ENCODE data around the gene SPON2.

Gene SPON2

GRCh38 chr4:1172228-1172851, at the start of gene SPON2:
Gene SPON2 (minus strand): TSS chr4:1172583.
- DNase-seq (ENCODE audit: low read depth in 2 of 2) = no peak

GRCh38 chr4:1221155-1221870, 48.9 kb upstream of the SPON2 start:
- no peak for DNase-seq (ENCODE audit: low read depth in 2 of 2)

DNA sequence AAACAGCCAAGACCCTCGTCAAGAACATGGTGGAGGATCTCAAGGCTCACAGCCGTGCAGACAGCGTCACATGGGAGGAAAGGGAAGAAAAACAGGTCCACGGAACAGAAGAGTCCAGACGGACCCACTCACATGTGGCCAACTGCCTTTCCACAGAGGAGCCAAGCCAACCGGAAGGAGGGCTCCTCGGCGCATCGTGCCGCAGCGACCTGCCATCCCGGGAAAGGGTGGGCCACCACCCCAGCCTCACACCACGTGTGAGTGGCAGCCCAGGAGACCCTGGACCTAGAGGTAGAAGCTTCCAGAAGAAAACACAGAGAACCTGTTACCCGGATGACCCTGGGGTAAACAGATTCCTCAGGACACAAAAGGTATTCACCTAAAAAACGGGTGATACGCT, 48.2 kb upstream of the SPON2 start:
- no peak for DNase-seq (ENCODE audit: low read depth in 2 of 2)

DNA sequence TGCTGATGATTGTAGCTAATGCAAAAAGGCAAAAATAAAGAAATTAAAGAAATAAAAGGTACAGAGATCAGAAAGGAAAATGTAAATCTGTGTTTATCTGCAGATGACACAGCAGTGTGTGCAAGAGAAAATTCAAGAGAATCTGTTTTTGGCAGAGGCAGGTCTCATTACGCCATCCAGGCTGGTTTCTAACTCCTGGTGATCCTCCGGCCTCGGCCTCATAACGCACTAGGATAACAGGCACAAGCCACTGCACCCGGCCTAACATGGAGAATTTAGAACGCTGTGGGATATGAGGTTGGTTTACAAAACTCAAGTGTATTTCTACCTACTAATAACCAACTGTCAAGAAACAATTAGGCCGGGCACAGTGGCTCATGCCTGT, 47.2 kb upstream of the SPON2 start:
- DNase-seq (ENCODE audit: low read depth in 2 of 2) = no peak

DNA sequence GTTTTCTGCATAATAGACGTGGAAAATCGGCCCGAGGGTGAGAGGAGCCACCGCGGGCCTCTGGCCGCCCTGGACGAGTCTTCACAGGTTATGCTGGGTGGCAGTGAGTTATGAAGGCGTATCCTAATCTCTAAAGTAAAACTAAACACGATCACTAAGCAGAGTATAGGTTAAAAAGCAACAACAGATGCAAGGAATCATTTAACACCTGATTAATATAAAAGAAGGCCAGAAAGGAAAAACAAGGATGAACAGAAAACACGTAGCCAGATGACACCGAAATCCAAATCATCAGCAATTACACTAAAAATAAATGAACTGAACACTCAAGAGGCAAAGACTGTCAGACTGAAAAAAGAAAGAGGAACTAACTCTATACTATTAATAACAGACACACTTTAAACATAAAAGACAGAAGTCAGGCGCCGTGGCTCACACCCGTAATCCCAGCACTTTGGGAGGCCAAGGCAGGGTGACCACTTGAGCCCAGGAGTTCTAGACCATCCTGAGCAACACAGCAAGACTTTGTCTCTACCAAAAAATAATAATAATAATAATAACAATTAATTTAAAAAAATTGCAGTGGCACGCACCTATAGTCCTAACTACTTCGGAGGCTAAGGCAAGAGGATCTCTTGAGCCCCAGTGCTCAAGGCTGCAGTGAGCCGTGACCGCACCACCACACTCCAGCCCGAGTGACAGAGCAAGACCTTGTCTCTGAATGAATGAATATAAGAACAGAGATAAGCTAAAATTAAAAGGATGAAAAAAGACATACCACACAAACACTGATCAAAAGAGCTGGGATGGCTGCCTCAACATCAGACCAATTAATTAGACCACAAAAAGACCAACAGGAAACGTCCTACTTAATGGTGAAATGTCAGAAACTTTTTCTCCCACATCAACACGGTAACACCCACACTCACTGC, 46.5 kb upstream of the SPON2 start:
- no peak for DNase-seq (ENCODE audit: low read depth in 2 of 2)

DNA sequence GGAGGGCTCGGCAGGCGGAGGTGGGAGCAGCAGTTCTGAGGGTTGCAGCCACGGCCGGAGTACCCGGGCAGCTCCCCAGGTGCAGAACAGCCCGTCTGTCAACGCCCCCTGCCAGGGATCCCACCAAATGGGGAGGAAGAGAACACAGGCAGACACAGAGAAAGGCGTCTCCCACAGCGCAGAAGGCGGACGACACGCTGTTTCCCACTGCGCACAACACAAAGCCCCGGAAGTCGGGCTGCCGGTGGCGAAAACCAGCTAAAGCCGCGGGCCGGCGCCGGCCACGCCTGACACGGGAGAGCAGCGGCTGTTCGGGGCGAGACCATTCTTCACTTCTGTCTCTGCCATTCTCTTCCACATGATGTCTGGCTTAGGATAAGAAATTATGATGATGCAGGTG, 45.0 kb upstream of the SPON2 start:
- DNase-seq (ENCODE audit: low read depth in 2 of 2) = no peak

GRCh38 chr4:1216869-1217294, 44.5 kb upstream of the SPON2 start:
- DNase-seq (ENCODE audit: low read depth in 2 of 2) = no peak

- no peak for DNase-seq (ENCODE audit: low read depth in 2 of 2)
Observed at GRCh38 chr4:1216076-1216614, 43.8 kb upstream of the SPON2 start.

- DNase-seq (ENCODE audit: low read depth in 2 of 2) = no peak
Observed at GRCh38 chr4:1215141-1216075, 43.0 kb upstream of the SPON2 start.

GRCh38 chr4:1214101-1215095, 42.0 kb upstream of the SPON2 start:
- no peak for DNase-seq (ENCODE audit: low read depth in 2 of 2)

- no peak for DNase-seq (ENCODE audit: low read depth in 2 of 2)
Observed at GRCh38 chr4:1213336-1213995, 41.1 kb upstream of the SPON2 start.

DNA sequence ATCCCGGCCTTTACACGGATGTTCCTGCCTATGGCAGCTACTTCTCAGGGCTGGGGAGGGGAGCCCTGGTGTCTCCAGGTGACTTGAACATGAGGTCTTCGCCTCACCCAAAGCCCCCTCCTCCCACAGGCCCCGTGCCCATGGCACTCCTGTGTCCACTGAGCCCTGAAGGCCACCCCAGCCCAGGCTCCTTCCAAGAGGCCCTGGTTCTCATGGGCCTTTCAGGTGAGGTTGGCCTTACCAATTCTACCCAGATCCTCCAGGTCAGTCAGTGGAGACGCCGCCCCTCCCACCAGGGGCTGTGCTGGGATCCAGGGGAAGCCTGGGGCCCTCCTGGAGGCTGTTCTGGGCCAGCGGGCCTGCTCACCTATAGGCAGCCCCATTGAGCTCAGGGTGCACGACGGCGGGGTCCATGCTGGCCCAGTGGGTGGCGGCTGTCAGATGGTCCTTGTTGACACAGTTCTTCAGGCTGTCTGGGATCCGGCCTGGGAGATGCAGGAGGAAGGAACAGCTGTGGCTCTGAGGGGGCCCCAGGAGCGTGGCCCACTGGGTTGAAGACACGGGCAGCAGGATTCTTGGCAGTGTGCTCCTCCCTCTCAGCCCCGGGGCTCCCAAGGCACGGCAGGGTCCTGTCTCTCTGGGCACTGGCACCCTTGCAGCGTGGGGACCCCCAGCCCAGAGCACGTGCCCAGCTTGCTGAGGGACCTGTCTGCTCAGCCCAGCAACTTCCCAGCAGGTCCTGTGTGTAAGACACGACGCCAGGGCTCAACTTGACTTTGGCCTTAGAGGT, 40.4 kb upstream of the SPON2 start:
- DNase-seq (ENCODE audit: low read depth in 2 of 2) = no peak

DNA sequence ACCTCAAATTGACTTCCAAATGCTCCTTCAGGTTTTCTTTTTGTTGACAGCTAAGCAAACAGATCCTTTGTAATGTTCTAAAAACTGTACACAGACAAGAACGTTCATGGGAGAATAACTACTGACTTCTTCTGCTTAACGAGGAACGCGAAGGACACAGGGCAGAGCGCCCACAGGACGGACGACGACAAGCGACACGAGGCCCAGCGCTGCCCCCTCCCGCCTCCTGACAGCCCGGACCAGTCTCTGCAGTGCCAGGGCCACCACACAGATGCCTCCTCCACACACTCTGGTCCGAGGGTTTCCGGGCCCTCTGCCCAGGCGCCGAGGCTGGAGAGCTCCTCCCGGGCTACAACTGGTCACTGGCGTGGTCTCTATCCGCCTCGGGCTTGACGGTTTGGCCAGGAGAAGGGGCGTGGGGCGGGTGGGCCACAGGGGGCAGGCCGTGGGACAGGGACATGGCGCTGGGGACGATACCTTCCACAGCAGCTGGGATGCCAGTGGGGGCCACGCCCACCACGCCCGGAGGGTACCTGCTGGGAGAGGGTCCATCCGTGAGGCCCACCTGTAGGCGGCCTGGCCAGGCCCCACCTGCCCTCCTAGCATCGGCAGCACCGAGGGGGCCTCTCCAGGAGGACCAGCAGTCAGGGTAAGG, 39.6 kb upstream of the SPON2 start:
- DNase-seq (ENCODE audit: low read depth in 2 of 2) = no peak

GRCh38 chr4:1211371-1211770, 39.0 kb upstream of the SPON2 start:
- no peak for DNase-seq (ENCODE audit: low read depth in 2 of 2)

DNA sequence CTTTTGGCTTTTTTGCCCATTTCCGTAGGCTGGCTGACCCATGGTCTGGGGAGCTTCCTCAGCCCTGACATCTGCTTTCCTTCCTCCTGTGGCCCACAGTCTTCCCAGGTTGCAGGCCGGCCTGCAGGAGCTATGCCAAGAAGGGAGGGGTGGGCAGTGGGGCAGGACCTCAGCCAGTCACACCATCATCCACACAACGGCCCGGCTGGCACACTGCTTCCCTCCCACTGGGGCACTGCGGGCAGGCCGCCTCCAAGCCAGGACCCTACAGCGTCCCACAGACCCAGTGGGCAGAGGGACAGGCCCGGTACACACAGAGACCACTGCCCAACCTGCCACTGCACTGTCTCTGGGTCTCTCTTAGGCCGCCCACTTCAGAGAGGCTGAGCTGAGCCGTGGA, 38.6 kb upstream of the SPON2 start:
- DNase-seq (ENCODE audit: low read depth in 2 of 2) = no peak

GRCh38 chr4:1210241-1210841, 38.0 kb upstream of the SPON2 start:
- DNase-seq (ENCODE audit: low read depth in 2 of 2) = no peak

GRCh38 chr4:1209821-1210220, 37.4 kb upstream of the SPON2 start:
- DNase-seq (ENCODE audit: low read depth in 2 of 2) = no peak
